Stimulated activated CD8-positive, alpha-beta memory T cell treated with anti-CD3 and anti-CD28 coated beads, Interleukin-12 subunit alpha, Interleukin-12 subunit beta, amount 100 ng/mL, for 4 hours (primary cell): ENCODE measurements around the gene CEP57.
"Not testable (repeated sequence)": the region's sequence is repeated elsewhere in the genome, so short reads cannot be mapped to it uniquely, and the experiment has no call there.

Experiments
- DNase-seq: peaks from one replicate; pipeline ENCODE4 v3.0.0-alpha.2; 2020; ENCODE audit warnings: low read depth

CEP57 gene

GRCh38 chr11:95796501-95796900 lies 6.2 kb downstream of the CEP57 start:
- DNase-seq = no peak

GRCh38 chr11:95799546-95799945 lies 9.2 kb downstream of the CEP57 start:
- no peak for DNase-seq

- DNase-seq = no peak
Observed at GRCh38 chr11:95800438-95800837, 10.1 kb downstream of the CEP57 start.

- DNase-seq = no peak
Observed at GRCh38 chr11:95802806-95803205, 12.5 kb downstream of the CEP57 start.

- DNase-seq = no peak
Observed at GRCh38 chr11:95803973-95804372, 13.7 kb downstream of the CEP57 start.

GRCh38 chr11:95805869-95806268 lies 15.6 kb downstream of the CEP57 start:
- DNase-seq = no peak

GRCh38 chr11:95806464-95806863 lies 16.2 kb downstream of the CEP57 start:
- DNase-seq = not testable (repeated sequence)

- not testable (repeated sequence) for DNase-seq
Observed at GRCh38 chr11:95811052-95811451, 20.8 kb downstream of the CEP57 start.

GRCh38 chr11:95816037-95816436 lies 25.7 kb downstream of the CEP57 start:
- DNase-seq = no peak

- DNase-seq = no peak
Observed at GRCh38 chr11:95821640-95822039, 31.3 kb downstream of the CEP57 start.

- no peak for DNase-seq
Observed at GRCh38 chr11:95827696-95828095, 37.4 kb downstream of the CEP57 start.

- DNase-seq = no peak
Observed at GRCh38 chr11:95829580-95830259, 39.4 kb downstream of the CEP57 start.

GRCh38 chr11:95831198-95831883 lies 41.0 kb downstream of the CEP57 start:
- no peak for DNase-seq

GRCh38 chr11:95832763-95833162 lies 42.5 kb downstream of the CEP57 start:
- no peak for DNase-seq

- no peak for DNase-seq
Observed at GRCh38 chr11:95833378-95833777, 43.1 kb downstream of the CEP57 start.

- DNase-seq = no peak
Observed at GRCh38 chr11:95835351-95835750, 45.1 kb downstream of the CEP57 start.

GRCh38 chr11:95835768-95836488 lies 45.6 kb downstream of the CEP57 start:
- peak; percentile 1 for DNase-seq

- DNase-seq = no peak
Observed at GRCh38 chr11:95845167-95845566, 54.9 kb downstream of the CEP57 start.

GRCh38 chr11:95849087-95849825 lies 59.0 kb downstream of the CEP57 start:
- no peak for DNase-seq

GRCh38 chr11:95850137-95850536 lies 59.8 kb downstream of the CEP57 start:
- DNase-seq = no peak

- DNase-seq = no peak
Observed at GRCh38 chr11:95853138-95853537, 62.8 kb downstream of the CEP57 start.

GRCh38 chr11:95853862-95854261 lies 63.6 kb downstream of the CEP57 start:
- no peak for DNase-seq
